ENCODE data around the gene DNAJC8. TPM values are rescaled to one million over a fixed set of nuclear protein-coding genes. Genes with fewer than 3 reads are reported as not detected.

DNAJC8 gene
- total RNA-seq, 1 donor from 2014 or later = 90.2 TPM

DNA sequence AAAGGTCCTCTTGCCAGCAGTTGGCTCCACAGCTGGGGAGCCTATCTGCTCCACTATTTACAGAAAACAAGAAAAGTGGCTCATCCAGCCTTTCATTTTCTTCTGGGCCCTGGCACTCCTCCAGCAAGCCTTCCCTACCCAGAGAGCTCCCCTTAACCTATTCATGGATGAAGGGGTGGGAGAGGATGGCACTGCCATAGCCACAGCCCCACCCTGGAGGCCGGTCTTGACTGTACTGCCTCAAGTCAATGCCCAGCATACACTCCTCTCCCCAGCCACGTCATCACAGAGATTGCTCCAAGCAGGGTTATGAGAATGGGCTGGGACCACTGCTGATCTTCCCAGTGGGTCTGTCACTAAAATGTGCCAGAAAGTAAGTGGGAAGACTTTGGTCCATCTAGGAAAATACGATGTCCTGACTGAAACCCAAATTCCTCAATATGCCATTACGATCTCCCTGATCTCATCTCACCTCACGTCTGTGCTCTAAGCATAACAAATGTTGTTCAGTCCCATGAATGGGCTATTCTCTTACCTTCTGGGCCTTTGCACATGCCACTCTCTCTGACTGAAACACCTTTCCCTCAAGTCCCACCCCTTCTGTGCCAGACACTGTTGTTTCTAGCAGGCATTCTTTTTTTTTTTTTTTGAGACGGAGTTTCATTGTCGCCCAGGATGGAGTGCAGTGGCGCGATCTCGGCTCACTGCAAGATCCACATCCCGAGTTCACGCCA lies 35.0 kb downstream of the DNAJC8 start:
- Mint-ChIP-seq H3K27ac (no peak overlapping the region), H3K9me3 (no peaks in the 10 kb centered on the region), H3K36me3 (peaks cover 31% of the 10 kb centered on the region), H3K27me3 (no peaks in the 10 kb centered on the region), H3K4me3 (no peak overlapping the region), H3K4me1 (ENCODE audit: unreplicated experiment) (peaks cover 10% of the 10 kb centered on the region)
- TF ChIP-seq, protein P1, sequence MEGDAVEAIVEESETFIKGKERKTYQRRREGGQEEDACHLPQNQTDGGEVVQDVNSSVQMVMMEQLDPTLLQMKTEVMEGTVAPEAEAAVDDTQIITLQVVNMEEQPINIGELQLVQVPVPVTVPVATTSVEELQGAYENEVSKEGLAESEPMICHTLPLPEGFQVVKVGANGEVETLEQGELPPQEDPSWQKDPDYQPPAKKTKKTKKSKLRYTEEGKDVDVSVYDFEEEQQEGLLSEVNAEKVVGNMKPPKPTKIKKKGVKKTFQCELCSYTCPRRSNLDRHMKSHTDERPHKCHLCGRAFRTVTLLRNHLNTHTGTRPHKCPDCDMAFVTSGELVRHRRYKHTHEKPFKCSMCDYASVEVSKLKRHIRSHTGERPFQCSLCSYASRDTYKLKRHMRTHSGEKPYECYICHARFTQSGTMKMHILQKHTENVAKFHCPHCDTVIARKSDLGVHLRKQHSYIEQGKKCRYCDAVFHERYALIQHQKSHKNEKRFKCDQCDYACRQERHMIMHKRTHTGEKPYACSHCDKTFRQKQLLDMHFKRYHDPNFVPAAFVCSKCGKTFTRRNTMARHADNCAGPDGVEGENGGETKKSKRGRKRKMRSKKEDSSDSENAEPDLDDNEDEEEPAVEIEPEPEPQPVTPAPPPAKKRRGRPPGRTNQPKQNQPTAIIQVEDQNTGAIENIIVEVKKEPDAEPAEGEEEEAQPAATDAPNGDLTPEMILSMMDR (conservative IDR thresholded peaks at IDR 0.05) = no peak
- DNase-seq (ENCODE audit: extremely low spot score, unreplicated experiment) = no peak

DNA sequence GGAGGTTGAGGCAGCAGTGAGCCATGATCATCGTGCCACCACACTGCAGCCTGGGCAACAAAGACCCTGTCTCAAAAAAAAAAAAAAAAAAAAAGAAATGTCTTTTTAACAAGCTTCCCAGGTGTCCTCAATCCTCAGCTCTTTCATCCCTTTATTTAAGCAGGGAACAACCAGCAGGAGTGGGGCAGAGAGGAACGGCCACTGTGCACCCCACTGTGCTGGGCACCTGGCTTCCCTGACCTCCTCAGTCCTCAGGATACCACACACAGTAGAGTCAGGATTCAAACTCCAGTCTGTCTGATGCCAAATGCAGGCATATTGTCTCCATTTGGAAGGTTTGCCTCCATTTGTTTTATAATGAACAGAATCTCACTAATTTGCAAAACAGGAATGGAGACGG lies 36.5 kb downstream of the DNAJC8 start:
- H3K4me1 Mint-ChIP-seq (ENCODE audit: unreplicated experiment) = peaks cover 11% of the 10 kb centered on the region
- H3K27me3 Mint-ChIP-seq = no peaks in the 10 kb centered on the region
- peaks cover 31% of the 10 kb centered on the region for H3K36me3 Mint-ChIP-seq
- no peak overlapping the region for H3K27ac Mint-ChIP-seq
- DNase-seq (ENCODE audit: extremely low spot score, unreplicated experiment) = no peak
- TF ChIP-seq, protein P1 (conservative IDR thresholded peaks at IDR 0.05) = no peak
- H3K4me3 Mint-ChIP-seq = no peak overlapping the region
- no peaks in the 10 kb centered on the region for H3K9me3 Mint-ChIP-seq

DNA sequence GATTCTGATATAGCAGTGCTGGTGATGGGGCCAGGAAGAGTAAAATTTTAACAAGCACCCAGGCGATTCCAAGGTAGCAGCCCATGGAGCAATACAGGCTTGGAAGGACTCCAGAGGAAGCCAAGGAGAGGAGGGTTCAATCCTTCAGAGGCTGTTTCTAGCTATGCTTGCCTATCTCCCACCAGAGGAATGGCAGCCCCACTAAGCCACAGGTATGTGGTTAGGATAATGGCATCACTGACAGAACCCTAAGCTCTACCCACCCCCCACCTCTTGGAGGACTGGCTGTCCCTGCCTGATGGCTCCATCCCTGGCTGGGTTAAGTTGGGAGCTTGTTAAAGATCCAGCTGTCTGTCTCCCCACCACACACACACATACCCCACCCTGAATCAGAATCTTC lies 37.0 kb downstream of the DNAJC8 start:
- TF ChIP-seq, protein P1 (conservative IDR thresholded peaks at IDR 0.05) = no peak
- H3K9me3 Mint-ChIP-seq = no peaks in the 10 kb centered on the region
- H3K27me3 Mint-ChIP-seq = no peaks in the 10 kb centered on the region
- H3K27ac Mint-ChIP-seq = no peak overlapping the region
- no peak overlapping the region for H3K4me3 Mint-ChIP-seq
- H3K4me1 Mint-ChIP-seq (ENCODE audit: unreplicated experiment) = peaks cover 11% of the 10 kb centered on the region
- peaks cover 25% of the 10 kb centered on the region for H3K36me3 Mint-ChIP-seq
- no peak for DNase-seq (ENCODE audit: extremely low spot score, unreplicated experiment)

DNA sequence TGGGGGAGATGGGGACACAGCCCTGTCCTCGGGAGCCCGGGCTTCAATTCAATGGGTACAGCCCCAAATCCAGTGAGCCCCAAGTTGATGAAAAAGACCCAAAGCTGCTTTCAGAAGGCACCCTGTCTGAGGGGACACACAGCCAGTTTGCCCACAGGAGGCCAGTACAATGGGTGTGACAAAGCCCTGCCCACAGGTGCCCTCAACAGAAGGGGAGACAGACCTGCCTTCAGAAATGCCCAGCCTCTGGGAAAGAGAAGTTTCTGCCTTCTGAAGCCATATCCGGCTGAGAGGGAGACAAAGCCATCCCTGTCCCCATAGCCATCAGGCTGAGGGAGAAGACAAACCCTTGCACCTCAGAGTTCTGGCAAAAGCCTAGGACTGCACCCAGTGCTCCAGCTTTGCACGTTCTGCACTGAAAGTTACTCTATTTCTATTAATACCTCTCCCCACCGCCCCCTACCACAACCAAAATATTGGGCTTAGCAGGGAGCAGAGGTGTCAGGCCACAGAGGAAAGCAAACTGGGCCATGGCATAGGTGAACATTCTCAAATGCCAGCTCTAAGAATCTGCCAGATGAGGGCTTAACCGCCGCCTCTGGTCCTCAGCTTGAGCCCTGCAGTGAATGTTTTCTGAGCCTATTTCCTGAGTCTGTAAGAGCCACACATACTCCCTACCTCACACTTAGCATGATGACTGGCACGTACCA lies 38.3 kb downstream of the DNAJC8 start:
- TF ChIP-seq, protein P1 (conservative IDR thresholded peaks at IDR 0.05) = no peak
- no peak for DNase-seq (ENCODE audit: extremely low spot score, unreplicated experiment)
- H3K27ac Mint-ChIP-seq = no peak overlapping the region
- H3K9me3 Mint-ChIP-seq = no peaks in the 10 kb centered on the region
- no peak overlapping the region for H3K4me3 Mint-ChIP-seq
- H3K27me3 Mint-ChIP-seq = no peaks in the 10 kb centered on the region
- H3K4me1 Mint-ChIP-seq (ENCODE audit: unreplicated experiment) = peaks cover 11% of the 10 kb centered on the region
- peaks cover 17% of the 10 kb centered on the region for H3K36me3 Mint-ChIP-seq

DNA sequence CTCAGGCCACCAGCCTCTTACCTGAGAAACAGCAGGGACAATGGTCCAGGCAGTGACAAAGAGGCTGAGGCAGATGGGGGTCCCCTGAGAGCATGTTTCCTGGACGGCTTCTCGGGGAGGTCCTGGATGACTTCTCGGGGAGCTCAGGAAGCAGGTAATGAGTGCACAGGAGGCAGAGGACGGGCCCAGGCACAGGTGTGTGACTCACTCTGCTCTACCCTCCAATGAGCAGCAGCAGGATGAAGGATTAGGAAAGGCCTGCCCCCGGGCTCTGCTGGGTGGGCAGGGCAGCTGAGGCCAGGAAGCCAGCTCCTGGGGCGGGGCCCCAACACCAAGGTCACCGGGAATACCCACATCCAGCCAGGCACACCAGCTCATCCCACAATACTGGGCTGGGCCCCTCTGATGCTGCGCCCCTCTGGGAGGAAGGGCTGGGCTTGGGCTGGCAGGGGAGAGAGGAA lies 39.1 kb downstream of the DNAJC8 start:
- peaks cover 11% of the 10 kb centered on the region for H3K4me1 Mint-ChIP-seq (ENCODE audit: unreplicated experiment)
- DNase-seq (ENCODE audit: extremely low spot score, unreplicated experiment) = no peak
- H3K27me3 Mint-ChIP-seq = no peaks in the 10 kb centered on the region
- H3K9me3 Mint-ChIP-seq = no peaks in the 10 kb centered on the region
- no peak overlapping the region for H3K4me3 Mint-ChIP-seq
- peaks cover 10% of the 10 kb centered on the region for H3K36me3 Mint-ChIP-seq
- H3K27ac Mint-ChIP-seq = no peak overlapping the region
- TF ChIP-seq, protein P1 (conservative IDR thresholded peaks at IDR 0.05) = no peak

Data from type B pancreatic cell (in vitro differentiated cells).